ENCODE data around the gene MSH4.
"Not testable (repeated sequence)": the region's sequence is repeated elsewhere in the genome, so short reads cannot be mapped to it uniquely, and the experiment has no call there.

Gene MSH4

GRCh38 chr1:75796376-75797272, at the start of gene MSH4:
Gene MSH4 (plus strand): TSS chr1:75796882. CDS start chr1:75796986, 104 bp downstream.
- no peak for DNase-seq

GRCh38 chr1:75757210-75757609, 39.5 kb upstream of the MSH4 start:
- DNase-seq: not testable (repeated sequence)

GRCh38 chr1:75758543-75758942, 38.1 kb upstream of the MSH4 start:
- not testable (repeated sequence) for DNase-seq

- no peak for DNase-seq
These were observed 32.5 kb upstream of the MSH4 start for GRCh38 chr1:75764057-75764655.

GRCh38 chr1:75765697-75766355, 30.9 kb upstream of the MSH4 start:
- no peak for DNase-seq

GRCh38 chr1:75768016-75768415, 28.7 kb upstream of the MSH4 start:
- DNase-seq: no peak

GRCh38 chr1:75770761-75771160, 25.9 kb upstream of the MSH4 start:
- no peak for DNase-seq

- DNase-seq: no peak
These were observed 24.7 kb upstream of the MSH4 start for GRCh38 chr1:75771978-75772377.

- not testable (repeated sequence) for DNase-seq
These were observed 18.9 kb upstream of the MSH4 start for GRCh38 chr1:75777812-75778211.

- not testable (repeated sequence) for DNase-seq
These were observed 18.0 kb upstream of the MSH4 start for GRCh38 chr1:75778694-75779093.

- DNase-seq: not testable (repeated sequence)
These were observed 16.5 kb upstream of the MSH4 start for GRCh38 chr1:75780183-75780582.

- not testable (repeated sequence) for DNase-seq
These were observed 12.8 kb upstream of the MSH4 start for GRCh38 chr1:75783920-75784319.

- DNase-seq: no peak
These were observed 11.2 kb upstream of the MSH4 start for GRCh38 chr1:75785320-75785982.

- peak; percentile 86 for DNase-seq
These were observed 10.5 kb upstream of the MSH4 start, which contains the start of gene RABGGTB for GRCh38 chr1:75785983-75786853. Gene RABGGTB (plus strand): TSS chr1:75786256. CDS start chr1:75786272, 16 bp downstream.

GRCh38 chr1:75786901-75787493, 9.7 kb upstream of the MSH4 start:
- no peak for DNase-seq

GRCh38 chr1:75787524-75787923, 9.2 kb upstream of the MSH4 start:
- DNase-seq: no peak

- no peak for DNase-seq
These were observed 6.7 kb upstream of the MSH4 start for GRCh38 chr1:75789988-75790387.

GRCh38 chr1:75791022-75791421, 5.7 kb upstream of the MSH4 start:
- DNase-seq: no peak

GRCh38 chr1:75792091-75792490, 4.6 kb upstream of the MSH4 start:
- no peak for DNase-seq

GRCh38 chr1:75794382-75794781, 2.3 kb upstream of the MSH4 start:
- no peak for DNase-seq

- no peak for DNase-seq
These were observed 934 bp upstream of the MSH4 start for GRCh38 chr1:75795703-75796193.

- no peak for DNase-seq
These were observed 549 bp downstream of the MSH4 start for GRCh38 chr1:75797273-75797588.

Data from DMS79 (cell line).